Medulla oblongata (tissue), 1 donor: Measurements from ENCODE around the gene GUSB.
"Not testable (repeated sequence)": the region's sequence is repeated elsewhere in the genome, so short reads cannot be mapped to it uniquely, and the experiment has no call there.

Source experiments
- DNase-seq: peaks from one replicate; pipeline ENCODE4 v3.0.0-alpha.2; 2015; ENCODE audit errors: extremely low spot score

GUSB gene

GRCh38 chr7:65975814-65976445, 6.1 kb downstream of the GUSB start:
- DNase-seq: no peak

GRCh38 chr7:65974876-65975275, 7.1 kb downstream of the GUSB start:
- no peak for DNase-seq

- DNase-seq: no peak
Measured at GRCh38 chr7:65974191-65974801, 7.7 kb downstream of the GUSB start.

GRCh38 chr7:65972976-65973375, 9.0 kb downstream of the GUSB start:
- DNase-seq: no peak

- no peak for DNase-seq
Measured at GRCh38 chr7:65971021-65971420, 11.0 kb downstream of the GUSB start.

- no peak for DNase-seq
Measured at GRCh38 chr7:65968256-65969185, 13.5 kb downstream of the GUSB start.

- no peak for DNase-seq
Measured at GRCh38 chr7:65967361-65968155, 14.5 kb downstream of the GUSB start.

GRCh38 chr7:65966146-65966545, 15.9 kb downstream of the GUSB start:
- DNase-seq: no peak

- DNase-seq: not testable (repeated sequence)
Measured at GRCh38 chr7:65964671-65965070, 17.3 kb downstream of the GUSB start.

- no peak for DNase-seq
Measured at GRCh38 chr7:65962033-65962432, 20.0 kb downstream of the GUSB start.

- DNase-seq: no peak
Measured at GRCh38 chr7:65960351-65961074, 21.5 kb downstream of the GUSB start.

- no peak for DNase-seq
Measured at GRCh38 chr7:65955718-65956117, 26.3 kb downstream of the GUSB start.

- no peak for DNase-seq
Measured at GRCh38 chr7:65953890-65954450, 28.0 kb downstream of the GUSB start.

GRCh38 chr7:65953001-65953720, 28.9 kb downstream of the GUSB start:
- no peak for DNase-seq

- no peak for DNase-seq
Measured at GRCh38 chr7:65951837-65952578, 30.0 kb downstream of the GUSB start.

GRCh38 chr7:65946904-65947303, 35.1 kb downstream of the GUSB start:
- no peak for DNase-seq

- not testable (repeated sequence) for DNase-seq
Measured at GRCh38 chr7:65945787-65946186, 36.2 kb downstream of the GUSB start.

GRCh38 chr7:65938336-65938895, 43.6 kb downstream of the GUSB start:
- no peak for DNase-seq

- DNase-seq: no peak
Measured at GRCh38 chr7:65937296-65937695, 44.7 kb downstream of the GUSB start.
